ENCODE data around the gene PBRM1.

The PBRM1 gene

DNA sequence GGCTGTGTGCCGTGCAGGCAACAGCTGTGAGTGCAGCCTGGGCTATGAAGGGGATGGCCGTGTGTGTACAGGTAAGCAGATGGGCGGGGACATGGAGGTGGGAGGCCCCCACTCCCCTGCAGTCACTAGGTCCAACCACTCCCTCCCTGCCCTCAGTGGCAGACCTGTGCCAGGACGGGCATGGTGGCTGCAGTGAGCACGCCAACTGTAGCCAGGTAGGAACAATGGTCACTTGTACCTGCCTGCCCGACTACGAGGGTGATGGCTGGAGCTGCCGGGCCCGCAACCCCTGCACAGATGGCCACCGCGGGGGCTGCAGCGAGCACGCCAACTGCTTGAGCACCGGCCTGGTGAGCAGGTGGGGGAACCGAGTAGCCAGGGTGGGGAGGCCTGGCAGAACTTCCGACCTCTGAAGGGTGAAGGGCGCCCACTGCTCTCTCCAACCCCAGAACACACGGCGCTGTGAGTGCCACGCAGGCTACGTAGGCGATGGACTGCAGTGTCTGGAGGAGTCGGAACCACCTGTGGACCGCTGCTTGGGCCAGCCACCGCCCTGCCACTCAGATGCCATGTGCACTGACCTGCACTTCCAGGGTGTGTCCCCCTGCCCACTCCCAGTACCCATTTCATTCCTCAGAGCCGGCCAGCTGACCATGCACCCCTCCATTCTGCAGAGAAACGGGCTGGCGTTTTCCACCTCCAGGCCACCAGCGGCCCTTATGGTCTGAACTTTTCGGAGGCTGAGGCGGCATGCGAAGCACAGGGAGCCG, 163.6 kb downstream of the PBRM1 start:
- no peak for DNase-seq

DNA sequence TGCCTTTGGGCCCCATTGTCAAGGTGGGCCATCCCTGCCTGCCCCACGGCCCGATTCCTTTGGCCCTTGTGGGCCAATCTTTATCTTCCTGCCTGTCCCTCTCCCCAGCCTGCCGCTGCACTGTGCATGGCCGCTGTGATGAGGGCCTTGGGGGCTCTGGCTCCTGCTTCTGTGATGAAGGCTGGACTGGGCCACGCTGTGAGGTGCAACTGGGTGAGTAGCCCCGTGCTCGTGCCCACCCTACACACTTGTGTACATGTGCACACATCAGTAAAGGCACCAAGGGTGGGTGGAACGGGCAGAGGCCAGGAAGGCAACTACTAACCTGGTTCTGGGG, 164.3 kb downstream of the PBRM1 start:
- DNase-seq = no peak

DNA sequence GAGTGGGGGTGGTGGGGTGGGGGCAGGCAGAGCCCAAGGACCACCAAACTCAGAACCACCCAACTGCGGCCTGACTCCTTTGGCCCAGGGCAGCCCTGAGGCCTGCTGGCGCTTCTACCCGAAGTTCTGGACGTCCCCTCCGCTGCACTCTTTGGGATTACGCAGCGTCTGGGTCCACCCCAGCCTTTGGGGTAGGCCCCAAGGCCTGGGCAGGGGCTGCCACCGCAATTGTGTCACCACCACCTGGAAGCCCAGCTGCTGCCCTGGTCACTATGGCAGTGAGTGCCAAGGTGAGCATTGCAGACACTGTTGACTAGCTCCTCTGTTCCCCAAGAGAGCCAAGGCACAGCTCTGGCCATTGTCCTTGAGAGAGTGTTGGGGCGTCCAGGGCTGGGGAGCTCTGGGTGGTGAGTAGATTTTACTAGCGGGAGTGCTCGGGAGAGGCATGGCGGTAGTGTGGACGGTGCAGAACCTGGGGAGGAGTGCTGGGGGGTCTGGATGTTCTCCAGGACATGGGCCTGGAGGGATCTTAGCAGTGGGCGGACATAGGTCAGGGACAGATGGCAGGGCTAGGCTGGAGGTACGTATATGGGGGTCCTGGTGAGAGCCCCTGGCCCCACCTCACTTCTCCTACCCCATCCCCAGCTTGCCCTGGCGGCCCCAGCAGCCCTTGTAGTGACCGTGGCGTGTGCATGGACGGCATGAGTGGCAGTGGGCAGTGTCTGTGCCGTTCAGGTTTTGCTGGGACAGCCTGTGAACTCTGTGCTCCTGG, 164.8 kb downstream of the PBRM1 start:
- no peak for DNase-seq

DNA sequence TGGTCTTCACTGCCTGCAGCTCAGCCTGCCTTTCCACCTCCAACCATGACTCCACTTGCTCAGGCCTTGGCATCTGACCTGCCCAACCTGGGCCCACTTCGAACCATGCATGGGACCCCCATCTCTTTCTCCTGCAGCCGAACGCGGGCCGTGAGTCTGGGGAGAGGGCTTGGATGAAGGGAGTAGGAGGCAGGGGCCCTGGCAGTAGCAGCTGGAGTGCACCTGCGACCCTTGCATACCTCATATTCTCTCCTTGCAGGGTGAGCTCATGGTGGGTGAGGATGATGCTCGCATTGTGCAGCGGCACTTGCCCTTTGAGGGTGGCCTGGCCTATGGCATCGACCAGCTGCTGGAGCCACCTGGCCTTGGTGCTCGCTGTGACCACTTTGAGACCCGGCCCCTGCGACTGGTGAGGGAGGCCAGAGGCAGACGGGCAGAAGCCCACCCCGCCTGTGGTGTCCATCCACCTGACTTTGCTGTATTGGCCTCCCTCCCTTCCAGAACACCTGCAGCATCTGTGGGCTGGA, 165.5 kb downstream of the PBRM1 start:
- DNase-seq = no peak

DNA sequence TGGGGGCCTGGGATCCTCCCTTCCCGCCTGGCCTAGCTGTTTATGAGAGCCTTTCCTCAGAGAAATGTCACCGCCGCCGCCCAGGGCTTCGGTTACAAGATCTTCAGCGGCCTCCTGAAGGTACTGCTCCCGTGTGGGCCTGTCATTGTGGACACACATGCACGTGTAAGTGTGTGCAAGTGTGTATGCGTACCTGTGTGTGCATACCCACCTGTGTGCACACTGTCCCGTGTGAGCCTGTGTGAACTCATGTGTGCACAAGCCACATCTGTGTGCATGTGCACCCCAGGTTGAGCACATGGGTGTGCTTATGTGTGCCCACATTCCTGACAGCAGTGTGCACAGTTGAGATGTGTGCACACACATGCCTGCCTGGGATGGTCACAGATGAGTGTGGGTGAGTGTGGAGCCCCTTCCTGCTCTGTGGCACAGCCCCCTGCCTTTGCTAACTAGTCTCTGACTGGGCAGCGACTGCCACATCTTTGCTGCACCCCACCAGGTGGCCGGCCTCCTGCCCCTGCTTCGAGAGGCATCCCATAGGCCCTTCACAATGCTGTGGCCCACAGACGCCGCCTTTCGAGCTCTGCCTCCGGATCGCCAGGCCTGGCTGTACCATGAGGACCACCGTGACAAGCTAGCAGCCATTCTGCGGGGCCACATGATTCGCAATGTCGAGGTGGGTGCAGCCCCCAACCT, 166.1 kb downstream of the PBRM1 start:
- DNase-seq = no peak

DNA sequence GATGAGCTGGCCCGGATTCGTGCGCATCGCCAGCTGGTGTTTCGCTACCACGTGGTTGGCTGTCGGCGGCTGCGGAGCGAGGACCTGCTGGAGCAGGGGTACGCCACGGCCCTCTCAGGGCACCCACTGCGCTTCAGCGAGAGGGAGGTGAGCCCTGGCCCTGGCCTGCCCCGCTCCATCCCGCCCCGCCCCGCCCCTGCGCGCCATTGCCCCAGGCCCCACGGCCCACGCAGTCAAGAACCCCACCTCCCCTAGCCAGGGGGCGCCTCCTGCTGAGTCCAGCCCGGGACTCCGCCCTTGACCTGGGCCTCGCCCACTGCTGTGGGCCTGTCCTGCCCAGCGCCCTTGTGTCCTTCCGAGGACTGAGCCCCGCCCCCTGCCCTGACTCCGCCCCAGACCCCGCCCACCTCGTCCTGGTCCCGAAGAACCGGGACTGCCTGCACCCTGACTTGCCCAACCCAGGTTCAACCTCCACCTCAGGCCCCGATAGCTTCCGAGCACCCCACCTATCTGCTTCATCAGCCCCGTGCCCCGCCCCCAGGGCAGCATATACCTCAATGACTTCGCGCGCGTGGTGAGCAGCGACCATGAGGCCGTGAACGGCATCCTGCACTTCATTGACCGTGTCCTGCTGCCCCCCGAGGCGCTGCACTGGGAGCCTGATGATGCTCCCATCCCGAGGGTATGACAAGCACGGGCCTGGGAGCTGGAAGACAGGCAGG, 166.8 kb downstream of the PBRM1 start:
- DNase-seq = no peak

DNA sequence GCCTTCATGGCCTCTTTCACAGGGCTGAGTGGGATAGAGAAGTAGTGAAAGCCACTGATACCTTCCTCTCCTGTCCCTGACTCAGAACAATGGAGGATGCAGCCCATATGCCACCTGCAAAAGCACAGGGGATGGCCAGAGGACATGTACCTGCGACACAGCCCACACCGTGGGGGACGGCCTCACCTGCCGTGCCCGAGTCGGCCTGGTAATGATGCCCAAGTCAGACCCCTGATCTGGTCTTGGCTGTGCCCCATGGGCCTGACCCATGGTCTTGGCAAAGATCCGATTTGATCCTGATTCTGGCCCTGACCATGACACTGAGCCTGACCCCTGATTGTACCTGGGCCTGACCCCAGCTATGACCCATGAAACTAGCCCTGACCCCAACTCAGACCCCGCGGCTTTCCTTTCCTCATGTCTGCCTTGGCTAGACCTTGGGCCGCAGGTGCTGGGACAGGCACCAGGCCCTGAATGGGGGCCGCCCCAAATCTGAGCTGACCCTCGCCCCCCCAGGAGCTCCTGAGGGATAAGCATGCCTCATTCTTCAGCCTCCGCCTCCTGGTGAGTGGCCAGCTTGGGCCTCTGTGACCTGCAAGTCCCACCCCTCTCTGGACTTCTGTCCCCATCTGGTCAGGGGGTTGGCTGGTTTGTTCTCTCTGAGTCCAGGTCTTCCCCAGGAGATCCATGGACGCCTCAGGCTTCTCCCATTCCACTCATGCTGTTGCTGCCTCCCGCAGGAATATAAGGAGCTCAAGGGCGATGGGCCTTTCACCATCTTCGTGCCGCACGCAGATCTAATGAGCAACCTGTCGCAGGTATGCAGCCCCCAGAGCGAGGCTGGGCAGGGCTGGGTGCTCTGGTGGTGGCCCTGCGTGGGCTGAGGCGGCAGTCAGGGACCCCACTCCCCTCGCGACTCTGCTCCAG, 167.7 kb downstream of the PBRM1 start:
- no peak for DNase-seq

DNA sequence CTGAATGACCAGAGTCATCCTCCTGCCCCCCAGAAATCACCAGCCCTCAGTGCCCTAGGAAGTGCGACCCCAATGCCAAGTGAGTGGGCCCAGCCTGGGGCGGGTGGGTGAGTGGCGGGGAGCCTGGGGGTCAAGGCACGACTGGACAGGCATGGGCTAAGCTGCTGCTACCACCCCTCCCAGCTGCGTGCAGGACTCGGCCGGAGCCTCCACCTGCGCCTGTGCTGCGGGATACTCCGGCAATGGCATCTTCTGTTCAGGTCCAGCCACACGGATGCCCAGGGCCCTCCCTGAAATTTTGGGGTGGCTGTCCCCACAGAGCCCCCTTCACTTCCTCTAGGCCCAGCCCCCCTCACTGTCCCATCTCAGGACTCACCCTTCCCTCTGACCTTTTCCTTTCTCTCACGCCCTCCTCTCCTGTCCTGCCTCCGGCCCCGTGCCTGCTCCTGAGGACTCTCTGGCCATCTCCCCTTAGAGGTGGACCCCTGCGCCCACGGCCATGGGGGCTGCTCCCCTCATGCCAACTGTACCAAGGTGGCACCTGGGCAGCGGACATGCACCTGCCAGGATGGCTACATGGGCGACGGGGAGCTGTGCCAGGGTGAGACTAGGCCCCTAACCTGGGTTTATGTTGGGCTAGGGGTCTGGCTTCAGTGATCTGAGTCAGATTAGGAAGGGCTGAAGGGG, 169.1 kb downstream of the PBRM1 start:
- DNase-seq = no peak

DNA sequence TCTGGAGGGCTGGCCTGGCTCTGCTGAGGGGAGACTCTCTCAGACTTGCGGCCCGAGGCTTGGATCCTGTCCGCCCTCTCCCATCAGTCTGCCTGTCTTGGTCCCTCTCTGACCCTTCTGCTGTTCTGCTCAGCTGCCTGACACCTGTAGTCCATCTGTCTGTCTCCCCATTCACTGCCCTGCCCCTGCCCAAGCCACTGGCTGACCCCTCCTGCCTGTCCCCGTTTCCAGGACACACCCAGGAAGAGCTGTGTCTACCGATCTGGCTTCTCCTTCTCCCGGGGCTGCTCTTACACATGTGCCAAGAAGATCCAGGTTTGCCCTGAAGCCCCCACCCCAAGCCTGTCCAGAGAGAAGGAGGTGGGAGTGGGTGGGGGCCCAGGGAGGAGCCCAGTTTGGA, 170.5 kb downstream of the PBRM1 start:
- no peak for DNase-seq

DNA sequence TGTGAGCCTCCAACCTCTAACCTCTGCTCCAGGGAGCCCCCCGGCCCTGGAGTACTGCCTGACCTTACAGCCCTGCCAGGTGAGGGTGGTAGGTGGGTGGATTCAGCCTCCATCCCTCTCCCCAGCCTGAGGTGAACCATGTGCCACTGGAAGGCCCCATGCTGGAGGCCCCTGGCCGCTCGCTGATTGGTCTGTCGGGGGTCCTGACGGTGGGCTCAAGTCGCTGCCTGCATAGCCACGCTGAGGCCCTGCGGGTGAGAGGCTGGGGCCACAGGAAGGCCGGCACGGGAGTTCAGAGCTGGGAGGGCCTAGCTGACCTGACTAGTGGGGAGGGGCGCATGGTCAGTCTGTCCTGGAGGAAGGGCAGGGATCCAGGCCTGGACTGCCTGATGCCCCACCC, 171.1 kb downstream of the PBRM1 start:
- DNase-seq = no peak

DNA sequence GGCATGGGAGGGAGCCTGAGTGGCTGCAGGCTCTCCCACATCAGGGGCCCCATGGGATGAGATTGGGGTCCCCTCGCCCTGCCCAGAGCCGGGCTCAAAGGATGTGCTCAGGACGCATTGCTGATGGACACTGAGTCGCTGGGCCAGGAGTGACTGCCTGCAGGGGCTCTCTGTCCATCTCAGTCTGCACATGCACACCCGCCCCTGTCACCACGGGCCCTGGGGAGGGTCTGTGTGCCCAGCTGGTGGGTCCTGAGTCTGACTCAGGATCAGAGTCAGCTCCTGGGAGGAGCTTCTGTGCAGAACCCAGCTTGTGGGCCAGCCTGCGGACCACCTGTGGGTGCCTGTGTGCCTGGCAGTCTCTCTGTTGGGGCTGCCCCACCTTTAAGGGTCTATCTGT, 172.4 kb downstream of the PBRM1 start:
- DNase-seq = no peak

DNA sequence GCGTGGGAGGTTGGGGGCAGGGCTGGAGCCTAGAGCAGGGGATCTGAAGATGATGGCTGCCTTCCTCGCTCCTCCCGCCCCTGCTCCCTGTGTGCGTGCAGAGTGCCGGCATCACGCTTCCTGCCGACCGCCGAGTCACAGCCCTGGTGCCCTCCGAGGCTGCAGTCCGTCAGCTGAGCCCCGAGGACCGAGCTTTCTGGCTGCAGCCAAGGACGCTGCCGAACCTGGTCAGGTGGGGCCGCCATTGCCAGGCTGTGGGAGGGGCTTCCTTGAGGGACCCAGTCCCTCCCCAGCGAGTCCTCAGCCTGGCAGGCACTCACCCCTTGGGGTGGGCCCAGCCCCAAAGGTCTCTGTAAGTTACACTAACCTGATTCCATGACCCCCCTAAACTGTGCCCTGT, 173.0 kb downstream of the PBRM1 start:
- DNase-seq = no peak

DNA sequence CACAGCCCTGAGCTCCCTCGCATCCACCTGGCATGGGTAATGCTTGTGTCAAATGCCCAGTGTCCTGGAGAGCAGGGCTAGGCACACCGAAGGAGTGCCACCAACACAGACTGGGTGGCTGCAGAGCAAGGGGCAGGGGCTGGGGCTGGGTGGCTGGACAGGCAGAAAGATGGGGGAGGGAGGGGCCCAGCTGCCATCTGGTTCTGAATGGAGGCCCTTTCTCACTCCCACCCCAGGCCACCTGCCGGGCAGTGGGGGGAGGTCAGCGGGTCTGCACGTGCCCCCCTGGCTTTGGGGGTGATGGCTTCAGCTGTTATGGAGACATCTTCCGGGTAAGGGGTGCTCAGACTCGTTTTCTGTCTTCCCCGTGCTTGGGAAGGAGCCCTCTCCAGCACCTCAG, 173.6 kb downstream of the PBRM1 start:
- DNase-seq = no peak

DNA sequence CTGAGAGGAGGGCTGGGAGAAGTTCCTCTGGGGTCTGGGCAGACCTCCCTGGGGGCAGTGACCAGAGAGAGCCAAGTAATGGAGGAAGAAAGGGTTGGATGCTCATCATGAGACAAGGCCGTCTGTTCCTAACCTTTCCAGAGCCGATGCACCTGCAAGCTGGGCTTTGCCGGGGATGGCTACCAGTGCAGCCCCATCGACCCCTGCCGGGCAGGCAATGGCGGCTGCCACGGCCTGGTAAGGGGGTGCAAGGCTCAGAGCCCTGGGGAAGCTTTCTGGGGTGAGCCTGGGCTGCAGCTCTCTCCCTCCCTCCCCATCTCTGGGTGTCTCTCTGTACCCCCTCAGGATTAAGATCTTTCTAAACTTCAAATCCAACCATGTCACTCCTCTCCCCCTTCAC, 174.2 kb downstream of the PBRM1 start:
- no peak for DNase-seq

DNA sequence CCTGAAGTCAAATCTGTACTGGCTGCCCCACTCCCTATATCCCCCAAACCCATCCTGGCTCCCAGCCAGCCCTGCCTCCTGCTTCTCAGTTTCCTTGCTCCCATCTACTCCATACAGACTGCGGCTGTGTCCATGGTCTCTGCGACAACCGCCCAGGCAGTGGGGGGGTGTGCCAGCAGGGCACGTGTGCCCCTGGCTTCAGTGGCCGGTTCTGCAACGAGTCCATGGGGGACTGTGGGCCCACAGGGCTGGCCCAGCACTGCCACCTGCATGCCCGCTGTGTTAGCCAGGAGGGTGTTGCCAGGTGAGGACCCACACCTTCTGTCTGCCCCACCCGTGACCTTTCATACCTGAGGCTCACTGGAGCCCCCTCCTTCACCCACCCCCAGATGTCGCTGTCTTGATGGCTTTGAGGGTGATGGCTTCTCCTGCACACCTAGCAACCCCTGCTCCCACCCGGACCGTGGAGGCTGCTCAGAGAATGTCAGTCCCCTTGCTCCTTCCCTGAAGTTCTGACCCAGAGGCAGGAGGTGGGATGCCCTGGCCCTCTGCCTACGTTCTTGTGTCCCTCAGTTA, 175.9 kb downstream of the PBRM1 start:
- no peak for DNase-seq

DNA sequence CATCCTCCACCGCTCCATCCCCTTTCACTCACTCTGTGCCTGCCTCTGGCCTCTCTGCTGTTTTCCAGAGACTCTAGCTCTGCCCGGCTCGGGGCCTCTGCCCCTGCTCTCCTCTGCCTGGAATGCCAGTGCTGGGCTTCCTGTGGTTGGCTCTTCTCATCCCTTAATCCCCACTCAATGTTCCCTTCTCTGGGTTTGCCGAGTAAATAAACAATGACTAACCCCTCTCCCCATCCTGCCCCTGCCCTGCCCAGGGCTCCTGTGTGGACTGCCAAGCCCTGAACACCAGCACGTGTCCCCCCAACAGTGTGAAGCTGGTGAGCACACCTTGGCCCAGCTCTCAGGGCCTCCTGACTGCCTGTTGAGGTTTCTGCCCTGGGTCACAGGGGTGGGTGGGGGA, 178.4 kb downstream of the PBRM1 start:
- no peak for DNase-seq

DNA sequence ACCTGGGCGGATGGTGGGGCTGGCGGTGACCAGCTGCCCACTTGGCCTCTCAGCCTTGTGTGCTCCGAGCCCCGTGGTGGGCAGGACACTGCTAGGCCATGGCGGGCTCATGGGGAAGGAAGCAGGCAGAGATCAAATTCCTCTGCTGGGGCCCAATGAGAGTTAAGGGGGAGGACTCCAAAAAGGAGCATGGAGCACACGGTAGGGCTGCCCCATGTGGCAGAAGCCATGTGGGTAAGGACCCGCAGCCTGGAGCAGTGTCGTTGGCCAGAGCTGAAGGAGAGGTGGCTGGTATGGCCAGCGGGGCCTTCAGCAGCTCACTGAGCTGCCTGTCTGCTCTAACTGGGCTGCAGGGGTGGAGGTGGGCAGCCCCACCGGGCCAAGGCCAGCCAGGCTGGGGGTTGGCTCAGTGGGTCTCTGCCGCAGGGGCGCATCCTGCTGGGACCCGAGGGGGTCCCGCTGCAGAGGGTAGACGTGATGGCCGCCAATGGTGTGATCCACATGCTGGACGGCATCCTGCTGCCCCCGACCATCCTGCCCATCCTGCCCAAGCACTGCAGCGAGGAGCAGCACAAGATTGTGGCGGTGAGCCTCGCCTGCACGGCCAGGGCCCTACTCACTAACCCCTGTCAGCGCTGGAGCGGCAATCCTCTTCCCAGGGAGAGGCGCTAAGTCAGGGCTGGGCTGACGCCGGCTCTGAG, 179.3 kb downstream of the PBRM1 start:
- DNase-seq = no peak

DNA sequence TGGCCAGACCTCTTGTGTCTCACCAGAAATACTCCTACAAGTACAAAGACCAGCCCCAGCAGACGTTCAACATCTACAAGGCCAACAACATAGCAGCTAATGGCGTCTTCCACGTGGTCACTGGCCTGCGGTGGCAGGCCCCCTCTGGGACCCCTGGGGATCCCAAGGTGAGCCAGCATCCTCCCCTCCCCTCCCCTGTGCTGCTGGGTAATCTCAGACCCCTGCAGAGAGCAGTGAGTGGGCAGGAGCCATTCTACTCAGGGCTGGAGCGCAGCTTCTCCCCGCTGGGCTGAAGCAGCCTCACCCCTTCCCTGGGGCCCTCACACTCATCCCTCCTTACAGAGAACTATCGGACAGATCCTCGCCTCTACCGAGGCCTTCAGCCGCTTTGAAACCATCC, 180.7 kb downstream of the PBRM1 start:
- no peak for DNase-seq

DNA sequence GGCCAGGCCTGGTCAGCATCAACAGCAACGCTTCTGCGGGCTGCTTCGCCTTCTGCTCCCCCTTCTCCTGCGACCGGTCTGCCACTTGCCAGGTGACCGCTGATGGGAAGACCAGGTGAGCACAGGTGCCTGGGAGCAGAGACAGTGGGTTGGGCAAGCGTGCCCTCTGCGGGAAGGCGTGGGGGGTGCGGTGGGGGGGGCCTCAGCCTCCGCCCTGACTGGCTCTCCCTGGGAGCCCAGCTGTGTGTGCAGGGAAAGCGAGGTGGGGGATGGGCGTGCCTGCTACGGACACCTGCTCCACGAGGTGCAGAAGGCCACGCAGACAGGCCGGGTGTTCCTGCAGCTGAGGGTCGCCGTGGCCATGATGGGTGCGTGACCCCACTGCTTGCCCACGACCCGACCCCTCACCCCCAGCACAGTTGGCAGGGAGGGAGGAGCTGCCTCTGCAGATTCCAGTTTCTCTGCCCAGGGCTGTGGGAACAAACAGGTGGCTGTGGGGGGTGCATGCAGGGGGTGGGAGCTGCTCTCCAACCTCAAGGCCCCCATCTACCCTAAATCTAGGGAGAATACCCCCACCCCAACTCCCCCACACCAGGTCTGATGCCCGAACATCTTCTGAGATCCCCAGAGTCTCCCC, 181.8 kb downstream of the PBRM1 start:
- no peak for DNase-seq

DNA sequence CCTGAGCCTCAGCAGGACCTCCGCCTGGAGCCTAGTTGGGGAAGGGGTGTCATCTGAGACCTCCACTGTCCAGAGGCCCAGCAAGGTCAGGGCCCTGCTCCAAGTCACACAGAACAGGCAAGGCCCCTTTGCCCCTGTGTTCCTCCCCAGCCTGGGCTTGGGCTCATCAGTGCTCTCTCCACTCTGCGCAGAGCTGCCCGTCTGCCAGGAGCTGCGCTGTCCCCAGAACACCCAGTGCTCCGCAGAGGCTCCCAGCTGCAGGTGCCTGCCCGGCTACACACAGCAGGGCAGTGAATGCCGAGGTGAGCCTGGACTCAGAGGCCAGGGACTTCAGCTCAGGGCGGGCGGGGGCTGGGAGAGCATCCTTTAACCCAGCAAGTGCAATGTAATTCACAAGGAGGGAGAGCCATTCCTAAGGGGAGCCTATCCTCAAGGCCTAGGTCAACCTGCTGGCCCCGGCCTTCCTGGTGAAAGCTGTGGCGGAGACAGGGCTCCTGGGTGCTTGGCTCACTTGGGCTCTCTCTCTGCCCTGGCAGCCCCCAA, 182.8 kb downstream of the PBRM1 start:
- no peak for DNase-seq

Measured in NCI-H774 (cell line).